Parathyroid adenoma (tissue), 2 donors: ENCODE data around the gene GALNT9.

ENCODE experiments used
- H2AFZ ChIP-seq: fragments of 300-600 bp; sonication (generic); one replicate; pipeline ENCODE4 v1.7.0; 2017; ENCODE audit warnings: antibody characterized with exemption, mild to moderate bottlenecking
- H3K27ac ChIP-seq: fragments of 300-600 bp; sonication (generic); one replicate; pipeline ENCODE4 v1.7.0; 2017
- H3K27me3 ChIP-seq: fragments of 300-600 bp; sonication (generic); one replicate; pipeline ENCODE4 v1.7.0; 2017; ENCODE audit warnings: low read length; ENCODE audit not compliant: control insufficient read depth, insufficient read depth
- H3K36me3 ChIP-seq: fragments of 300-600 bp; sonication (generic); one replicate; pipeline ENCODE4 v1.7.0; 2017; ENCODE audit warnings: low read length; ENCODE audit not compliant: control insufficient read depth, insufficient read depth
- H3K4me1 ChIP-seq: fragments of 300-600 bp; sonication (generic); one replicate; pipeline ENCODE4 v1.7.0; 2017; ENCODE audit warnings: control low read depth
- H3K4me2 ChIP-seq: fragments of 300-600 bp; sonication (generic); one replicate; pipeline ENCODE4 v1.7.0; 2017; ENCODE audit warnings: low read length
- H3K4me3 ChIP-seq: fragments of 300-600 bp; sonication (generic); one replicate; pipeline ENCODE4 v1.7.0; 2017; ENCODE audit warnings: low read depth, low read length
- H3K79me2 ChIP-seq: fragments of 300-600 bp; sonication (generic); one replicate; pipeline ENCODE4 v1.7.0; 2017; ENCODE audit warnings: control low read depth
- H3K9ac ChIP-seq: fragments of 300-600 bp; sonication (generic); one replicate; pipeline ENCODE4 v1.7.0; 2017; ENCODE audit warnings: mild to moderate bottlenecking
- H3K9me3 ChIP-seq: fragments of 300-600 bp; sonication (generic); one replicate; pipeline ENCODE4 v1.7.0; 2017; ENCODE audit warnings: low read length; ENCODE audit not compliant: control insufficient read depth
- CTCF ChIP-seq: fragments of 300-600 bp; sonication (generic); IDR thresholded peaks from one replicate; pipeline ENCODE4 v1.7.0; 2017; ENCODE audit warnings: antibody characterized with exemption, mild to moderate bottlenecking
- donor health status: primary hyperparathyroidism.

Gene GALNT9

GRCh38 chr12:132166093-132166492 lies 163.3 kb downstream of the GALNT9 start:
- no peak for TF ChIP-seq CTCF
- no peaks in the 10 kb centered on the region for H3K9me3 ChIP-seq
- no peak overlapping the region for H3K27ac ChIP-seq
- H3K4me3 ChIP-seq = no peak overlapping the region
- no peaks in the 10 kb centered on the region for H3K36me3 ChIP-seq
- no peaks in the 10 kb centered on the region for H3K79me2 ChIP-seq
- no peak overlapping the region for H3K4me2 ChIP-seq
- H3K9ac ChIP-seq = no peak overlapping the region
- no peaks in the 10 kb centered on the region for H3K27me3 ChIP-seq
- no peaks in the 10 kb centered on the region for H3K4me1 ChIP-seq
- H2AFZ ChIP-seq = no peak overlapping the region

- Histone ChIP-seq H3K4me3 (no peak overlapping the region), H3K4me1 (no peaks in the 10 kb centered on the region), H3K27me3 (no peaks in the 10 kb centered on the region), H3K4me2 (no peak overlapping the region), H3K79me2 (no peaks in the 10 kb centered on the region), H3K9me3 (no peaks in the 10 kb centered on the region), H3K27ac (no peak overlapping the region), H2AFZ (no peak overlapping the region), H3K36me3 (no peaks in the 10 kb centered on the region), H3K9ac (no peak overlapping the region)
- no peak for TF ChIP-seq CTCF
These were observed 163.8 kb downstream of the GALNT9 start for GRCh38 chr12:132165584-132165983.

GRCh38 chr12:132164426-132164825 lies 165.0 kb downstream of the GALNT9 start:
- H3K9ac ChIP-seq = no peak overlapping the region
- no peaks in the 10 kb centered on the region for H3K36me3 ChIP-seq
- H3K9me3 ChIP-seq = no peaks in the 10 kb centered on the region
- no peak overlapping the region for H3K4me3 ChIP-seq
- H3K4me2 ChIP-seq = no peak overlapping the region
- no peak overlapping the region for H3K27ac ChIP-seq
- no peak overlapping the region for H2AFZ ChIP-seq
- no peaks in the 10 kb centered on the region for H3K4me1 ChIP-seq
- no peak for TF ChIP-seq CTCF
- no peaks in the 10 kb centered on the region for H3K79me2 ChIP-seq
- no peaks in the 10 kb centered on the region for H3K27me3 ChIP-seq

GRCh38 chr12:132163911-132164288 lies 165.5 kb downstream of the GALNT9 start:
- Histone ChIP-seq H3K4me3 (no peak overlapping the region), H3K36me3 (no peaks in the 10 kb centered on the region), H3K27me3 (no peaks in the 10 kb centered on the region), H3K9me3 (no peaks in the 10 kb centered on the region), H3K9ac (no peak overlapping the region), H2AFZ (no peak overlapping the region), H3K79me2 (no peaks in the 10 kb centered on the region), H3K27ac (no peak overlapping the region), H3K4me2 (no peak overlapping the region), H3K4me1 (no peaks in the 10 kb centered on the region)
- TF ChIP-seq CTCF = no peak

GRCh38 chr12:132163041-132163910 lies 166.1 kb downstream of the GALNT9 start:
- no peak overlapping the region for H3K9ac ChIP-seq

More at GRCh38 chr12:132163041-132163910, 166.1 kb downstream of the GALNT9 start:
- H3K27ac ChIP-seq = no peak overlapping the region
- H3K9me3 ChIP-seq = no peaks in the 10 kb centered on the region
- H3K27me3 ChIP-seq = no peaks in the 10 kb centered on the region
- H3K4me1 ChIP-seq = no peaks in the 10 kb centered on the region
- no peak overlapping the region for H3K4me2 ChIP-seq
- H3K36me3 ChIP-seq = no peaks in the 10 kb centered on the region
- H3K4me3 ChIP-seq = no peak overlapping the region
- H2AFZ ChIP-seq = no peak overlapping the region
- no peaks in the 10 kb centered on the region for H3K79me2 ChIP-seq
- TF ChIP-seq CTCF = no peak
